Stimulated activated naive B cell treated with anti-CD40 and anti-IgM and Interleukin-4, amounts not matched to agents 10 μg/mL and 1 μg/mL and 100 μg/mL, for 72 hours (primary cell): ENCODE data around the gene NAP1L4.
"Not testable (repeated sequence)": the region's sequence is repeated elsewhere in the genome, so short reads cannot be mapped to it uniquely, and the experiment has no call there.

ENCODE experiments used
- ATAC-seq, 2 donors: fragments of 150-1000 bp; cut with Tn5 transposase; replicated peaks; 2 replicates each; pipeline ENCODE4 v1.10.0; 2021; ENCODE audit warnings: moderate library complexity in 1 of 2
- DNase-seq: peaks from one replicate; pipeline ENCODE4 v3.0.0; 2021
- H3K27ac Mint-ChIP-seq: one replicate; pipeline ENCODE4 v1.8.0; 2022; ENCODE audit warnings: mild to moderate bottlenecking, mixed read lengths
- H3K27me3 Mint-ChIP-seq, 2 donors: one replicate each; pipeline ENCODE4 v1.8.0; 2022; ENCODE audit warnings: mixed read lengths in 2 of 2
- H3K36me3 Mint-ChIP-seq, 2 donors: one replicate each; pipeline ENCODE4 v1.8.0; 2022; ENCODE audit warnings: mixed read lengths in 2 of 2, mild to moderate bottlenecking in 1 of 2
- H3K4me1 Mint-ChIP-seq, 2 donors: one replicate each; pipeline ENCODE4 v1.8.0; 2022; ENCODE audit warnings: mixed read lengths in 2 of 2, mild to moderate bottlenecking in 1 of 2
- H3K4me3 Mint-ChIP-seq, 2 donors: one replicate each; pipeline ENCODE4 v1.8.0; 2022; ENCODE audit warnings: mild to moderate bottlenecking in 2 of 2, mixed read lengths in 2 of 2, moderate library complexity in 1 of 2
- H3K9me3 Mint-ChIP-seq, 2 donors: one replicate each; pipeline ENCODE4 v1.8.0; 2022; ENCODE audit warnings: mixed read lengths in 2 of 2, mild to moderate bottlenecking in 1 of 2

NAP1L4 gene

DNA sequence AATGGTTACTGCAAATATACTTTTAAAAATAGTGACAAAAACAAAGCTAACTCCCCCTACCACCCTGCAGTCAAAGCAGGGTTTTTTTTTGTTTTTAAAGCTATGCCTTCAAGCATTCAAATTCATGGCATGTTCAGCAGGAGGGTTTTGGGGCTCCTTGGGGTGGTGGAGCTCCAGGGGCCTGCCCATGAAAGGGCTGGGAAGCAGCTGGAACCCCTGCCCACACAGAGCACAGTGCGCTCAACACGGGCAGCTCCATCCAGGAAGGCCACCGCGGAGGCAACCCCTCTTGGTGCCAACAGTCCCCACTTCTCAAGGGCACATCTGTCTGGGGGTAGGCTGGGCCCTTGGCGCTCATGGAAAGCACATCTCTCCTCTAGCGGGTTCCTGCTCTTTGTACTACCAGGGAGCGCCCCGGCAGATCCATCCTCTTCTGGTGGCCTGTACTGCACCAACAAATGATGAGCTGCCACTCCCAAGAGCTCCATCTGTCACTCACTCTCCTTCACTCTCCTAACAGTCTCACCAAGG, 46.3 kb downstream of the NAP1L4 start:
- Mint-ChIP-seq H3K27me3 (no peaks in the 10 kb centered on the region), H3K4me3 (no peak overlapping the region), H3K27ac (peak overlapping the region; percentile 9), H3K4me1 (peaks cover 15 to 19% of the 10 kb centered on the region in 2 donors), H3K9me3 (no peaks in the 10 kb centered on the region), H3K36me3 (peaks cover 27 to 65% of the 10 kb centered on the region in 2 donors)
- ATAC-seq (no peak), DNase-seq (no peak)

DNA sequence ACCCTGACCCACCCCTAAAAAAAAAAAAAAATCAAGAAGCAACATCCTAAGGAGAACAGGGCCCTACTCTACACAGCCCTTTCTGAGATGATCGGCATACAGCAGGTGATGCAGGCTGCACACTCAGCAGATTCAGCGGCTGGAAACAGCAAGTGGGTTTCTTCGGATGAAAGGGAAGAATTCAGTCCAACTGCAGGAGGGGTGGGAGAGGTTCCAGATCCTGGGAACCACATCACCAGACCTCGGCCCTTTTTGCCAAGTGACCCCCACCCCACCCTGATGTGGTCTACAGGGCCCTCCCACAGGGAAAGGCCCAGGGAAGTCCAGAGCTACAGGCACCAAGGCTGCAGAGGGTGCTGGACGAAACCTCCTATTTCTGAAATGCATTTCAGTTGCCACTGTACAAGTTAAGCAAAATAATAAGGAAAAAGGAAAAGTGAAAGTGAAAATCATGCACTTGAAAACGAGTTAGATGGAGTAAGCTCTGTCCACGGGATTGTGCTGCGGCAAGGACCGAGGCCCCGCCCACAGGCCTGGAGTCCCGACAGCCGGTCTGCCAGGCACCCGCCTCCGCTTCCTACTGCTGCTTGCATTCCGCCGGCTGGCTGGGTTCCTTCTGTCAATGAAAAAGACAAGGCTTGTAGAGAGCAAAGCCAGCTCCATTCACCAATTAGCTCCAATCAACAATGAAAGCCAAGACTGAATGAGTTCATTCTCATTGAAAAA, 46.9 kb downstream of the NAP1L4 start:
- no peaks in the 10 kb centered on the region for H3K9me3 Mint-ChIP-seq
- no peak overlapping the region for H3K4me3 Mint-ChIP-seq
- no peaks in the 10 kb centered on the region for H3K27me3 Mint-ChIP-seq
- H3K4me1 Mint-ChIP-seq: peaks cover 15 to 26% of the 10 kb centered on the region in 2 donors
- H3K36me3 Mint-ChIP-seq: peaks cover 25 to 62% of the 10 kb centered on the region in 2 donors
- ATAC-seq (peak in 1 of 2 donors; percentile 10), DNase-seq (no peak)
- peak overlapping the region; percentile 59 for H3K27ac Mint-ChIP-seq

DNA sequence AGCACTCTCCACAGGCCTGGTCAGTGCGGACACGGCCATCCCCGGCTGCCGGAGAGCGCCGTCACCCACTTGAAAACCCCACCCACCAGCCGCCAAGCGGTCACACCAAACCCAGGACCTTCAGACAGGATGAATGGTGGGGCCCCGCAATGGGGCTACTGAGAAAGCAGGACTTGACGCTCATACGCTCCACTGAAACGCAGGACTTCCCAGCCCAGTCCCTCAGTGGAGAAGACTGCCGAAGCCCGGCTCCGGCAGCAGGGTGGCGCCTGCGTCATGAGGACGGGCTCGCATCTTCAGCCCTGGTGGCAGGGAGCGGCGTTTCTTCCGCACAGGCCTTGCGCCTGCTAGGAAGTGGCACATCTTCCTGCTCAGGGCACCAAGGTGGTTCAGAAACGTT, 47.6 kb downstream of the NAP1L4 start:
- DNase-seq (no peak), ATAC-seq (no peak)
- peaks cover 21 to 59% of the 10 kb centered on the region in 2 donors for H3K36me3 Mint-ChIP-seq
- peaks cover 15 to 26% of the 10 kb centered on the region in 2 donors for H3K4me1 Mint-ChIP-seq
- H3K4me3 Mint-ChIP-seq: no peak overlapping the region
- H3K27ac Mint-ChIP-seq: peak overlapping the region; percentile 54
- peaks cover 0 to 2% of the 10 kb centered on the region in 2 donors for H3K9me3 Mint-ChIP-seq
- no peaks in the 10 kb centered on the region for H3K27me3 Mint-ChIP-seq

DNA sequence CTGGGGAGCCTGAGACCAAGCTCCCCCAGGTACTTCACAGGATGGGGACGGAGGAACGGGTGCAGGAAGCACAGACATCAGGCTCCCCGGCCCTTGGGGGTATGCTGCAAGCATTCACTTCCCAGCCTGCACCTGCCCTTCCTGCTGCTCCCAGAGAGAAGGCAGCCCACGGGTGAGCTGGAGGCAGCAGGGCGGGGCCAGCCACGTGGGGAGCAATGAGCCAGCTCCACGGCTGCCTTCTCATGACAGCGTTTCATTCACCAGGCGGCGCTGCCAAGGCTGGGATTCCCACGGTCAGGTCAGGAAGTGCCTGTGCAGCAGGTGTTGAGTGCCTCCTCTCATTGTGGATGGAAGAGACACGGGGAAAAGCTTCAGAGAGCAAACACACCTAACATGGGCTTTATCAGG, 48.4 kb downstream of the NAP1L4 start:
- Mint-ChIP-seq H3K27ac (peak overlapping the region; percentile 74), H3K4me3 (no peak overlapping the region), H3K27me3 (no peaks in the 10 kb centered on the region), H3K9me3 (peaks cover 5 to 8% of the 10 kb centered on the region in 2 donors), H3K4me1 (peaks cover 15 to 26% of the 10 kb centered on the region in 2 donors), H3K36me3 (peaks cover 25 to 57% of the 10 kb centered on the region in 2 donors)
- no peak for ATAC-seq
- DNase-seq: no peak

DNA sequence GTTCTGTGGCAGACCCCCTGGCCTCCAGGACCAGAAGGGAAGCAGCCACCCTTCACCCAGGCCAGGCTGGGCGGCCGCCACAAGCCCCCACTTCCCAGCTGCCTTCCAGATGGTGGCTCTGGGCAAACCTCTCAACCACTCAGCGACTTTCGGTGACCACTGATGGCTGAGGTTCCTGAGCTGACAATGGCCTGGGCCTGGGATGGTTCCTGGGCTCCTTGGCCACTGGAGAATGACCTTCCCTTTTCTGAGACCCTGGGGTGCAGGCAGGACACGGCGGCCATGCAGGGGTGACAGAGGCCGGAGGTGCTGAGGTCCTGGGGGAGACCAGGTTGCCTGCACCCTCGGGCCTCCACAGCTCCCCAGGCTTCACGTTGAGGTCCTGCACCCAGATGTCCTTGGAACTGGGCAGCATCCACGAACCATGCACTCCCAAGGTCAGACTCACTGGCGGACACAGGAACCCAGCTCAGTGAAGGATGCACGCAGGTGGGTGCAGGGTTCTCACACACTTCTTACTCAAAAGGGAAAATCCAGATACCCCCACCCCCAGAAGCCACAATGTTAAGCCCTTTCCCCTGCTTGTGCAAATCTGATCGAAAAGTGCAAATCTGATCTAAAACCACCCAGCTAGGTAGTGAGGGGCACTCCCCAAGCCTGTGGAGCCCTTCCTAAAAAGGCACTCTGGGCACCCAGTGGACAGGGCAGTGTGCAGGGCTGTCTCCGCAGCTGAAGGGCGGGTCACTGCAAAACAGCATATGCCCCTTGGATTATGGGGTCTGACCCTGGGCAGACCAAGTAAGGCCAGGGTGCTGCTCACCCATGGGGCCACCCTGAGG, 49.0 kb downstream of the NAP1L4 start:
- H3K36me3 Mint-ChIP-seq: peaks cover 31 to 57% of the 10 kb centered on the region in 2 donors
- peaks cover 11 to 13% of the 10 kb centered on the region in 2 donors for H3K9me3 Mint-ChIP-seq
- H3K27me3 Mint-ChIP-seq: no peaks in the 10 kb centered on the region
- H3K4me1 Mint-ChIP-seq: peaks cover 15 to 26% of the 10 kb centered on the region in 2 donors
- no peak for DNase-seq
- peak in 1 of 2 donors; percentile 3 for ATAC-seq
- peak overlapping the region; percentile 74 for H3K27ac Mint-ChIP-seq
- no peak overlapping the region for H3K4me3 Mint-ChIP-seq

DNA sequence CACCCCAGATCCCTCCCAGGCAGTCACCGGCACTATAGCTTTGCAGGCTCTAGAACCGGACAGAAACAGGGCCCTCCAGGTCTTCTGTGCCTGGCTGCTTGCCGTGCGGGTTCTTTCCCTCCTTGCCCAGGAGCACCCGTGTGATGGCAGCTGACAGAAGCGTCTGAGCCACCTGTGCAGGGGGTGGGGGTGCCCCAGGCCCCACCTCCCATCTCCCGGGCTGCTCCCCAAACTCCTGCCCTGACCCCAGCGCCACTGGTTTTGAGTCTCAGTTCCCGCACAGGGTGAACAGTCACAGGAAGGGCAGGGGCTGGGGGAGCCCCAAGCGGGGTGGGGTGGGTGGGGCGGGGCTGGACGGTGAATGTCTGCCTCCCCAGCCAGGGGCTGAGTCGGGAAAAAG, 49.7 kb downstream of the NAP1L4 start:
- ATAC-seq (peak in 1 of 2 donors; percentile 8), DNase-seq (no peak)
- Mint-ChIP-seq H3K4me3 (no peak overlapping the region), H3K9me3 (peaks cover 17 to 18% of the 10 kb centered on the region in 2 donors), H3K27me3 (no peaks in the 10 kb centered on the region), H3K36me3 (peaks cover 36 to 57% of the 10 kb centered on the region in 2 donors), H3K27ac (no peak overlapping the region), H3K4me1 (peaks cover 13 to 26% of the 10 kb centered on the region in 2 donors)

DNA sequence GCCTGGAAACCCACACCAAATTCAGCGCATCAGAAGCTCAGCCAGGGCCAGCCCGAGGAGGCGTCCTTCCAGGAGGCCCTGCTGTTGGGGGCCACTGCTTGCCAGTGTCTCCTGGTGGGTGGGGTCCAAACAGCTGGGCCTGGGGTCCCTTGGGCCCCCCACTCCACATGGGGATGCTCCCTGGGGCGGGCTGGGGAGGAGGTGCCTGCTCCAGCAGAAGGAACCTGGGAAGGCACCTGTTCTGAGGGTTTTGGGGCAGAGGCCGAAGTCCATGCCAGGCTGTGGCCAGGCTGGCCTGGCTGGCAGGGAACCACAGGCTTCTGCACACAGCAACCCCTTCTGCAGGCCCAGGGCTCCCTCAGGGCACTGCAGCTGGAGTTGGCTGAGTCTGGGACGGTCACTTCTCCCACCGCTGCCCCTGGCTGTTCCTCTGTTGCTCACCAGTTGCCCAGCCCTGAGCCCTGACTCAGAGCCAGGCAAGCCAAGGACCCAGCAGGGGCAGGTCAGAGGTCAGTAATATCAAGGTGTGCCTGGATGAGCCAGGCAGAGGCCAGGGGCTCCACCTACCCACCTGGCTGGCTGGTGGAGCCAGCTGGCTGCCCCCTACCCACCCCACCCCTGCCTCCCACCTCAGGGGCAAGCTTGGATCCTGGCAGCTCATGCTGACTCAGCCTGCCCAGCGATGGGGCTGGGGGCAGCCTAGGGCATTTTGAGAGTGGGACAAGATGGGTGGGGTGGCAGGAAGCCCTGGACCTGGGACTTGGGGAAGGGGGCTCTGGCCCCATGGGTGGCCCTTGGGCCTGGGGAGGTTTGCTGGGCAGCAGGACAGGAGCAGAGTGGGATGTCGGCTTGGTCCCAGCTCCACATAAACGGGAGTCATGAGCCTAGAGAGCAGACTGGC, 51.0 kb downstream of the NAP1L4 start:
- H3K36me3 Mint-ChIP-seq: peaks cover 33 to 49% of the 10 kb centered on the region in 2 donors
- H3K4me3 Mint-ChIP-seq: no peak overlapping the region
- peak overlapping the region; percentile 14 for H3K27ac Mint-ChIP-seq
- peaks cover 20% of the 10 kb centered on the region in 2 donors for H3K9me3 Mint-ChIP-seq
- ATAC-seq: peak; percentile 19 to 22
- no peak for DNase-seq
- H3K27me3 Mint-ChIP-seq: no peaks in the 10 kb centered on the region
- peaks cover 10 to 24% of the 10 kb centered on the region in 2 donors for H3K4me1 Mint-ChIP-seq

DNA sequence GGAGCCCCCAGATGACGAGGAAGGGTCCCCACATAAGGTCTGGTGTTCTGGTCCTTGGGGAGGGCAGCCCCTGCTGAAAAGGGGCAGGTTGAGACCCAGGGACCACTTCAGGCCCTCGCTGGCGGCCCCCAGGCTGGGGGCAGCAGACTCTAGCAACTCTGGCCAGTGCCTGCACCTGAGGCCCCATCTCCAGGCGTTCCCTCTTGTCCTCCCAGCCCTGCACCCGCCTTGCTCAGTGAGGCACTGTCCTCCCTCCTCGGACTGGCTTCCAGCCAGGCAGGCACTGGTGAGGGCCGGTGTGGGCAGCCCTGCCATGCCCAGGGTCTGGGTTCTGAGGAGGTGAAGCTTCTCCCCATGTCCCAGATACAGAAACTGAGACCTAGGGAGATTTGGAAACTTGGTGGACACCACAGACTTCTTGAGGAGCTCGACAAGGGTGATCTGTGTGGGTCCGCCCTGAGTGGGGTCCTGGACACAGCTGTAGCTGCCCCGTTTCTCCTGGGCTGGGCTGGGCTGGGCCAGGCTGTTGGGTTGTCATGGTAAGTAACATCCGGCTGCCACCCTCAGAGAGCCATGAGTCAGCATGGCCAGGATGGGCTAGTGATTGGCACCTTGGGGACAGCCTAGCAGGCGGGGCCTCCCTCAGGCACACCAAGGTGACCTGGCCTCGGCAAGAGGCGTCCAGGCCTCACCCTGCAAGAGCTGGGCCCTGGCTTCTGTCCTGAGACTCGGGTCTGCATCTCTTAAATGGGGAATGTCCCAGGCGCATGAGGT, 51.8 kb downstream of the NAP1L4 start:
- Mint-ChIP-seq H3K4me3 (no peak overlapping the region), H3K9me3 (peaks cover 20% of the 10 kb centered on the region in 2 donors), H3K27me3 (no peaks in the 10 kb centered on the region), H3K27ac (peak overlapping the region; percentile 14), H3K36me3 (peaks cover 29 to 41% of the 10 kb centered on the region in 2 donors), H3K4me1 (peaks cover 2 to 15% of the 10 kb centered on the region in 2 donors)
- no peak for DNase-seq
- peak; percentile 51 to 62 for ATAC-seq

DNA sequence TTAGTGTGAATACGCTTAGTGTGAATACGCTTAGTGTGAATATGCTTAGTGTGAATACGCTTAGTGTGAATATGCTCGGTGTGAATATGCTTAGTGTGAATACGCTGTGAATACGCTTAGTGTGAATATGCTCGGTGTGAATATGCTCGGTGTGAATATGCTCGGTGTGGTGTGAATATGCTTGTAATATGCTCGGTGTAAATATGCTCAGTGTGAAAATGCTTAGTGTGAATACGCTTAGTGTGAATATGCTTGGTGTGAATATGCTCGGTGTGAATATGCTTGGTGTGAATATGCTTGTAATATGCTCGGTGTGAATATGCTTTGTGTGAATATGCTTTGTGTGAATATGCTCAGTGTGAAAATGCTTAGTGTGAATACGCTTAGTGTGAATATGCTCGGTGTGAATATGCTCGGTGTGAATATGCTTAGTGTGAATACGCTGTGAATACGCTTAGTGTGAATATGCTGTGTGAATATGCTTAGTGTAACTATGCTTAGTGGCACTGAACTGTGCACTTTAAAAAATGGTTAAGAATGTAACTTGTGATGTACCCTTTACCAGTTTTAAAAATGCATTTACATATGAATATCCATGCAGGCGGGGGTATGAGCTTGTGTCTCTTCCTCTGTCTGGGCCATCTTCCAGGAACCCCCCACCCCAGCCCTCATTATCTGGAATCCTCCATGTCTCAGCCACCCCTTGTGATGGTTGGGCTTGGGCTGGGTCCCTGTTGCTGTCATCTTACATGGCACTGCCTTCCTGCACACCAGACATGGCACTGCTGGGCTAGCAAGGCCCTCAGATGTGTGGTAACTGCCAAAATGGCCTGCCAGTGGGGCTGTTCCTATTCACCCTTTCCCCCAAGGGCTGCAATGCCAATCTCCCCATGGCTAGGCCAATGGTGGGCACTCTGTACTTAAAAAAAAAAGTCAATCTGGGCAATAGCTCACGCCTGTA, 53.4 kb downstream of the NAP1L4 start:
- DNase-seq, H3K4me1 Mint-ChIP-seq, H3K27me3 Mint-ChIP-seq, ATAC-seq: not testable (repeated sequence)
- peak overlapping the region; percentile 15 to 51 for H3K4me3 Mint-ChIP-seq
- peak overlapping the region; percentile 87 for H3K27ac Mint-ChIP-seq
- H3K9me3 Mint-ChIP-seq: peaks cover 20% of the 10 kb centered on the region in 2 donors
- H3K36me3 Mint-ChIP-seq: peaks cover 21 to 32% of the 10 kb centered on the region in 2 donors

DNA sequence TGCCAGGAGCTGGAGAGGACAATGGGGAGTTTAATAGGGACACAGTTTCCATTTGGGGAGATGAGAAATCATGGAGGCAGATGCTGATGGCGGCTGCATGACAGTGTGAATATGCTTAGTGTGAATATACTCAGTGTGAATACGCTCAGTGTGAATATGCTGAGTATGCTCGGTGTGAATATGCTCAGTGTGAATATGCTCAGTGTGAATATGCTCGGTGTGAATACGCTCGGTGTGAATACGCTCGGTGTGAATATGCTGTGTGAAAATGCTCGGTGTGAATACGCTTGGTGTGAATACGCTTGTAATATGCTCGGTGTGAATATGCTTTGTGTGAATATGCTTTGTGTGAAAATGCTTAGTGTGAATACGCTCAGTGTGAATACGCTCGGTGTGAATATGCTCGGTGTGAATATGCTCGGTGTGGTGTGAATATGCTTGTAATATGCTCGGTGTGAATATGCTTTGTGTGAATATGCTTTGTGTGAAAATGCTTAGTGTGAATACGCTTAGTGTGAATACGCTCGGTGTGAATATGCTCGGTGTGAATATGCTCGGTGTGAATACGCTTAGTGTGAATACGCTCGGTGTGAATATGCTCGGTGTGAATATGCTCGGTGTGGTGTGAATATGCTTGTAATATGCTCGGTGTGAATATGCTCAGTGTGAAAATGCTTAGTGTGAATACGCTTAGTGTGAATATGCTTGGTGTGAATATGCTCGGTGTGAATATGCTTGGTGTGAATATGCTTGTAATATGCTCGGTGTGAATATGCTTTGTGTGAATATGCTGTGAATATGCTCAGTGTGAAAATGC, 54.3 kb downstream of the NAP1L4 start:
- not testable (repeated sequence) for DNase-seq, ATAC-seq, H3K27me3 Mint-ChIP-seq
- Mint-ChIP-seq H3K27ac (peak overlapping the region; percentile 87), H3K9me3 (peaks cover 20% of the 10 kb centered on the region in 2 donors), H3K36me3 (peaks cover 19 to 23% of the 10 kb centered on the region in 2 donors), H3K4me1 (peaks cover 0 to 17% of the 10 kb centered on the region in 2 donors), H3K4me3 (peak overlapping the region; percentile 15 to 39)

DNA sequence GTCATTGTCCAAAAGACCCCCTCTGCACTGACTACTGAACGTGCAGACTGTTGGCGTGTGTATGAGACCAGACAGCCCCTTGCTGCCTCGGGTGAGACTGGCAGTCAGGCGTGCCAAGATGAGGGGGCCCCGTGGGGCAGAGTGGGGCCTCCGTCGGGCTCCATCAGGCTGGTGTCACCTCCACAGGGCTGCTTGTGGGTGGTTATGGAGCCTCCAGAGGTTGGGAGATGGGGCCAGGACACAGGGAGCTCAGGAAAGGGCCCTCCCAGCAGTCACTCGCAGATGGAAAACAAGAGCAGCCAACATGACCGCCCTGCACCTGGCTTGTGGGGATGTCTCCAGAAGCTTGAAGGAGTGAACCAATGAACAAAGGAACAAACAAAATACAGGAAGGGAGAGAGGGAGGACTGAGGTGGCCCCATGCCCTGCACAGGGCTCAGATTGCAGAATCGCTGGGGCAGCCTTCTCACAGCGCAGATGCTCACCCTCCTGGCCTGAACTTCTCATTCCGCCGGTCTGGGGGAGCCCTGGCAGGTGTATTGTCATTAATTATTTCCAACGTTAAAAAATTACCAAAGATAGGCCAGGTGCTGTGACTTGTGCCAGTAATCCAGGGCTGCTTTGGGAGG, 57.4 kb downstream of the NAP1L4 start:
- Mint-ChIP-seq H3K36me3 (peaks cover 19 to 23% of the 10 kb centered on the region in 2 donors), H3K4me1 (peaks cover 6 to 26% of the 10 kb centered on the region in 2 donors), H3K27me3 (peaks cover 13 to 24% of the 10 kb centered on the region in 2 donors), H3K4me3 (no peak overlapping the region), H3K9me3 (peaks cover 20% of the 10 kb centered on the region in 2 donors), H3K27ac (no peak overlapping the region)
- DNase-seq (no peak), ATAC-seq (no peak)
